ELR (cell line): ENCODE data around the gene EDIL3.
"Not testable (repeated sequence)": the region's sequence is repeated elsewhere in the genome, so short reads cannot be mapped to it uniquely, and the experiment has no call there.

Source experiments
- DNase-seq: peaks from one replicate; pipeline ENCODE4 v3.0.0-alpha.2; 2015; ENCODE audit warnings: low read depth

Gene EDIL3

DNA sequence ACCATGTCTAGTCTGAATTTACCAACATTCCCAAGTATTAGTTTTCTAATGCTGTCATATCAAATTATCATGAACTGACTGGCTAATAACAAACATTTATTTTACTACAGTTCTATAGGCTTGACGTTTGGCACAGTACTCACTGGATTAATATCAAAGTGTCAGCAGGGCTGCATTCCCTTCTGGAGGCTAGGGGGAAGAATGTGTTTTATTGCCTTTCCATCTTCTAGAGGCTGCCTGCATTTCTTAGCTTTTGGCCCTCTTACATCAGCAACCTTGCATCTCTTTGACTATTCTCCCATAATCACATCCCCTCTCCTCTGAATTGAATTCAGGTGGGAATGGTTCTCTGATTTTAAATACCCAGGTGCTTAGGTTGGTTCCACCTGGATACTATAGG lies 84.7 kb downstream of the EDIL3 start:
- no peak for DNase-seq

DNA sequence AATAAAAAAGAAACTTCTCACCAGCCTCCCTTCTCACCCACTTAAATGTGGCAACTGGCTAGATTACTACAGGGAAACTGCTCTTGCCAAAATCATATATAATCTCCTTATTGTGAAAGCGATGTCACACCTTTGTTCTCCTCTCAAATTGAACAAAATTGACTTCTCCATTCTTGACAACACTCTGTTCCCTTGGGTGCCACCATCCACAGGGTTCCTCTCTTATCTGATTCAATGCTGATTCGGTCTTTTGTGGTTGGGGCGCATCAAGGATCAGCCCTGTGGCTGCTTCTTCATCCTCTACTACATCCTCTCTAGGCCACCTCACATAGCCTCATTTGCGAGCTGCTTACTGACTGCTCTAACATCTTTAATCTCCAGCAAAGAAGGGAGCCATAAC lies 86.1 kb downstream of the EDIL3 start:
- no peak for DNase-seq

DNA sequence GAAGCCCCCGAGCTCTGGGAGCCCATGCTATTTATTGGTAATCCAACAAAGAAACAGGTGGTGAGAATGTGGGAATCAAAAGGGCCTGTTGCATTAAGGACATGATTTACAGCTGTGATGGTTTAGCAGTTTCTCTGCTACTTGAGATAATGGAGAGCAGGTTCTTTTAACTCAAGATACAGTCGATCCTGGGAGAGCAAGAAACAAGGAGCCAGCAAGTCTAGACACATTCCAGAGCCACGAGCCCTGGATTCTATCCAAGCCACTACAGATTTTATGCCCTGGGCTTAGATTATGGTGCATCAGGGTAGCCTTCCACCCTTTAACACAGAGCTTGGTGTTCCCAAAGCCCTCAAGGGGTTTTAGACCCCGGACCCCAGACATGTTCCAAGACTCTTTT lies 87.0 kb downstream of the EDIL3 start:
- not testable (repeated sequence) for DNase-seq

DNA sequence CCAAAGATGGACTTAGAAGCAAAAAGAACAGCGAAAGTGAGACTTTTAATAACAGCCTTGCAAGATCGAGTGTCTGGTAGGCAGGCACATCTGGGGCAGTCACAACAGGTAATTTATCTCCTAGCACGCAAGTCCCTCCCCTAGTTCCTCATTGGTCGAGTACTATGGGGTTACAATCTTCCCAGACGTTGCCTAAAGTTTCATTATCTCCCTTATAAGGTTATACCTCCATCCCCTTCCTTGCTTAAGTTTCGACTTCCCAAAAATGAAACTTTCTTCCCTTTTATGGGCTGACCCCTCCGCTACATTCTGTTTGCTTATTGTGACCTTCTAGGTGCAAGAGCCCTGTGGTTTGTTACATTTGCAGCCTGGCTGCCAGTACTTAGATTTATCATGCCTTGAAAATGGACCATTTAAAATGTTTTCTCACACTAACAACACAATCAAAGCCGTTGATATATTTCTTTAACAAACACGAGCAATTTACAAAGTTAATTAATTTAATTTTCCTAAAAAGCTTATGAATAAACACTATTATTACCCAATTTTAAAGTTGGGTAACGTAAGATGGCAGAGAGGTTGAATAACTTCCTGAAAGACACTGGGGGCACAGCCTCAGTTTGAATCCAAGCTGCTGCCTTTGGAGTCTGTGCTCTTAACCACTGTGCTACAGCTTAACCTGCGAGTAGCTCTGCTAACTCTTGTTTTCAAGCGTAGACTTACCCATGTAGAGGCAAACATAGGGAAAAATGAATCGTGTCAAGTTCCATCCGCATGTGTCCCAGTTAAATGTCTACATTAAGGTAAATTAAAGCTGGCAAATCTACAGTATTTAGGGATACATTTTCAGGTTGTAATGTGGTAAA lies 91.7 kb downstream of the EDIL3 start:
- no peak for DNase-seq

GRCh38 chr5:84292000-84292642 lies 92.6 kb downstream of the EDIL3 start:
- no peak for DNase-seq

GRCh38 chr5:84290673-84291072 lies 94.0 kb downstream of the EDIL3 start:
- no peak for DNase-seq

DNA sequence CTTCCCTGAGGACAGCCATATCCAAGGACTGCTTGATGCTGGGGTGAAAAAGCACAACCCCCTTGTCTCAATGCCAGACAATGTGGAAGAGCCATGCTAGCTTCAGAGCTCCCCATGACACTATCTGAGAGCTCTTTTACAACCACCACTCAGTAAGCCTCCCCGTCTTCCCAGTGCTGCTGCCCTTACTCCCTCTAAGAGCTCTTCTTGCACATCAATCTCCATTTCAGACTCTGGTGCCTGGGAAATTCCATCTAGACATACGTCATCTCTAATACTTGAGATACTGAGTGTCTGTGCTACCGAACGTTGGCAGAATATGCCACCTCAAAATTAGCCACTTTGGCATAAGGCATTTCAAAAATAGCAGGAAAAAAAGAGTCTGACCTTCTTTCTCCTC lies 94.5 kb downstream of the EDIL3 start:
- peak; percentile 39 for DNase-seq

DNA sequence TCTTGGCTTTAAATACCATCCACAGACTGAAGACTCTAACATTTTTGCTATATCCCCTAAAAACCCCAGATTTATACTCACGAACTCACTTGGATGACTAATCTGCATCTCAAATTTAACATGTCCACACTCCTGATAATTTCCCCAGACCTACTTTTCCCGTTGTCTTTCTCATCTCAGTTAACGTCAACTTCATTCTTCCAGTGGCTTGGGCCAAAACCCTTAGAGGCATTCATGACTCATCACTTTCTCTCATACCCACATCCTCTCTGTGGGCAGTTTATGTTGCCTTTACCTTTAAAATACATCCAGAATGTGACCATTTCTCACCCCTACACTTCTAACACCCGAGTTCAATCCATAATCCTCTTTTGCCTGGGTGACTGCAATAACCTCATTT lies 96.7 kb downstream of the EDIL3 start:
- peak; percentile 83 for DNase-seq

- DNase-seq: no peak
Observed at GRCh38 chr5:84286662-84287061, 98.0 kb downstream of the EDIL3 start.

- DNase-seq: no peak
Observed at GRCh38 chr5:84285641-84286637, 98.7 kb downstream of the EDIL3 start.

- no peak for DNase-seq
Observed at GRCh38 chr5:84281383-84281782, 103.3 kb downstream of the EDIL3 start.

DNA sequence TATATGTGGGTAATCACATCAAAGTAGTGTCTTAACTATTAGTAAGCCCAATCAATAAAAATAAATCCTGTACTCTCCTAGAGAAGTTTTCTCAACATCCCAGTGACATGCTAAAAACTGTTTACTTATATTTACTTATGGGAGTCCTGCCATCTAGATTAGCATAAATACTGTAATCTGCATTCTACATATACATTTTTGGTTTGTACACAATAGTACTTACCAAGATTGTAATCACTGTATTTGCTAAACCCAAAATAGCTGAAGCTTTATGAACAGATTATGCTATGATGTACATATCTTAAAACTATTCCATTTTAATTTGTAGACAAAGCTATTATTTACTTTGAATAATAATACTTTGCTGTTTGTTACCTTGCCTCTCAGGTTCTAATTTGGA lies 105.4 kb downstream of the EDIL3 start:
- no peak for DNase-seq

GRCh38 chr5:84275609-84276008 lies 109.1 kb downstream of the EDIL3 start:
- DNase-seq: no peak

GRCh38 chr5:84274585-84275468 lies 109.9 kb downstream of the EDIL3 start:
- peak; percentile 43 for DNase-seq

DNA sequence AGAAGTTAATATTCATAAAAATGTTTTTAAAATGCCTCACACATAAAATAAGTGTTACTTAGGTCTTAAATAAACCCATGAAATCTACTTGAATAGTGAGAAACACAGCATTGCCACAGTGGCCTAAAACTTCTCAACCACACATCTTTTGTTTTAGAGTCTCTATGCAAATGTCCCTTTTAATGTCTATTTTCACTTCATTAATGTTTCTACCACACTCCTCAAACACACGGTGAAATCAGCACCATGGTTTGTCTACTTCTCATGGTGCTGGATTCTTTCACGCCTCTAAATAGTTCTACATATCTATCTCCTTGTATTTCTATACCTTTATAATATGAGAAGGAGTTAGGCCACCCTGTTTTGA lies 111.2 kb downstream of the EDIL3 start:
- DNase-seq: no peak

DNA sequence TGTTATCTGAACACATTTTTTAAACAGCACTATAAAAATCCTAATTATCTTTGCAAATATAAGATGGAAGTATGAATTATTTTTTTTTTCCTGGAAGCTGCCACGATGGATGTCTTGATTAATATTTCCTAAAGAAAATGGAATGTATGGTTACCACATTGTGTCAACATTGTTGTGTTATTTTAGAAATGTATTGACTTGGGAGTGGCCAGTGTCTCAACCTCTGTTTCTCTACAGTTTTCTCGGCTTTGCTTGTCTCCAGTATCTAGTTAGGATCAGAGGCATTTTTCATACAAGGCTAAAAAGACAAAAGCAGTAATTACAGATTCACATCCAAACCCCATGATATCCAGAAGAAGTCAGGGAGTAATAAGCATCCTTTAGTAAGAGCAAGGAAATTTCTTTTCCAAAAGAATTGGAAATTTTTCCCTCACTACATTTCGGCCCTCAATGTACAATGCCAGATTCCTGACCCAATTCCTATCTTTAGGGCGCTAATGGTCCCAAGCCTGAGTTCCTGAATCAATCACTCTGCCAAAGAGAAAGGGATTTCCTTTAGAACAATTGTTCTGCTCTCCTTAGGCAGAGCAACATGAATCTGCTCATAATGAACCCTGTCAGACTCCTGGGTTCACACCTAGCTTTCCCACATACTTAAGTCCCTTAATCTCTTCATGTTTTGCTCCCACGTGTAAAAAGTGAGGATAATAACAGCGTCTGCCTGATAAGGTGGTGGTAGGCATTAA lies 111.7 kb downstream of the EDIL3 start:
- DNase-seq: no peak

GRCh38 chr5:84265739-84266550 lies 118.7 kb downstream of the EDIL3 start:
- DNase-seq: no peak

GRCh38 chr5:84265130-84265529 lies 119.5 kb downstream of the EDIL3 start:
- DNase-seq: no peak

- no peak for DNase-seq
Observed at GRCh38 chr5:84260939-84261338, 123.7 kb downstream of the EDIL3 start.

DNA sequence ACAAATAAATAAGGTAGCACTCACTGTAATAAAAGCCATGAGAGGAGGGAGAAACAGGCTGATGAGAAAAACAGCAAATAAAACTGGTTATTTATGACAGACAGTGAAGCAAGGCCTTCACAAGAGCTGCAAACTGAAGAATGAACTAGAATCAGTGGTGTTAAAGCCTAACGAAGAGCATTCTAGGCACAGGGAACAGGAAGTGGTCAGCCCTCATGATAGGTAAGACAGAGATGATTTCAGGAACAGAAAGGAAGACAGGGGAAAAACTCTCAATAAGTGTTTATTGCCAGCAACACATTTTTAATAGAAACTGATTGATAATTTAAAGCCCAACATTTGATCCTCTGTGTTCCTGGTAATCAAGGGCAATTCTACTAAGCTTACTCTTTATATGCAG lies 124.5 kb downstream of the EDIL3 start:
- no peak for DNase-seq
